Upper lobe of left lung (tissue), 6 donors: ENCODE data around the gene BRF1. TPM values are rescaled to one million over a fixed set of nuclear protein-coding genes. Genes with fewer than 3 reads are reported as not detected.

Source experiments
- ATAC-seq, 2 donors: fragments of 200-7000 bp; cut with Tn5 transposase; one replicate each; pipeline ENCODE4 v1.9.1; 2022; ENCODE audit warnings: mild to moderate bottlenecking in 2 of 2, moderate library complexity in 2 of 2; ENCODE audit not compliant: low FRiP score in 2 of 2
- DNase-seq, 2 donors: peaks; one replicate each; pipeline ENCODE4 v3.0.0-alpha.2; 2019 to 2020
- H3K27ac ChIP-seq, 4 donors: fragments of 200-600 bp; sonication (generic); one replicate each; pipeline ENCODE4 v1.5.1; 2016 to 2019
- H3K27me3 ChIP-seq, 4 donors: fragments of 200-600 bp; sonication (generic); one replicate each; pipeline ENCODE4 v1.5.1; 2017 to 2019
- H3K36me3 ChIP-seq, 4 donors: fragments of 200-600 bp; sonication (generic); one replicate each; pipeline ENCODE4 v1.5.1; 2016 to 2019
- H3K4me1 ChIP-seq, 4 donors: fragments of 200-600 bp; sonication (generic); one replicate each; pipeline ENCODE4 v1.5.1; 2018 to 2019
- H3K4me3 ChIP-seq, 4 donors: fragments of 200-600 bp; sonication (generic); one replicate each; pipeline ENCODE4 v1.5.1; 2017 to 2019; ENCODE audit warnings: mild to moderate bottlenecking in 2 of 4, moderate library complexity in 1 of 4
- H3K9me3 ChIP-seq, 4 donors: fragments of 200-600 bp; sonication (generic); one replicate each; pipeline ENCODE4 v1.5.1; 2018 to 2019
- CTCF ChIP-seq, 6 experiments: fragments of 450-650 bp in 4 of 6; fragments of 200-600 bp in 2 of 6; sonication (generic) in 2 of 6; IDR thresholded peaks; one replicate each; pipeline ENCODE4 v1.5.1; 2016 to 2019; ENCODE audit warnings: antibody characterized with exemption in 6 of 6
- EP300 ChIP-seq, 4 donors: sonication (generic); formaldehyde crosslinking; IDR thresholded peaks; one replicate each; pipeline ENCODE4 v1.5.1; 2017; ENCODE audit warnings: antibody characterized with exemption in 4 of 4, control low read depth in 2 of 4
- POLR2A ChIP-seq, 4 donors: fragments of 450-650 bp; IDR thresholded peaks; one replicate each; pipeline ENCODE4 v1.5.1; 2016 to 2017; ENCODE audit warnings: antibody characterized with exemption in 4 of 4, mild to moderate bottlenecking in 2 of 4
- POLR2AphosphoS5 ChIP-seq, 2 donors: sonication (generic); formaldehyde crosslinking; IDR thresholded peaks; one replicate each; pipeline ENCODE4 v1.5.1; 2017; ENCODE audit warnings: antibody characterized with exemption in 2 of 2
- WGBS, 2 donors: methylation state at CpG; one replicate each; pipeline ENCODE4 v1.1.5; 2017 to 2018; 5-methylcytosine and 5-hydroxymethylcytosine counted together
- total RNA-seq, 6 donors: library from RNA; depleted of rRNA in 4 of 6; stranded (reverse); fragments of >200 nt in 4 of 6; gene quantifications; one replicate each; pipeline versions ENCODE4 v1.1.0 to v1.2.1, GENCODE V29; 2016 to 2021
- donor health status: DM: no; HTN: no; CAD: no; lungs with moderate emphysema.
- donor health status: DM: no; HTN: yes; CAD: no; lungs with severe emphysema.

Gene BRF1
- total RNA-seq, 6 donors from 2014 or later: 38.6 to 195 (median 52.7) TPM

DNA sequence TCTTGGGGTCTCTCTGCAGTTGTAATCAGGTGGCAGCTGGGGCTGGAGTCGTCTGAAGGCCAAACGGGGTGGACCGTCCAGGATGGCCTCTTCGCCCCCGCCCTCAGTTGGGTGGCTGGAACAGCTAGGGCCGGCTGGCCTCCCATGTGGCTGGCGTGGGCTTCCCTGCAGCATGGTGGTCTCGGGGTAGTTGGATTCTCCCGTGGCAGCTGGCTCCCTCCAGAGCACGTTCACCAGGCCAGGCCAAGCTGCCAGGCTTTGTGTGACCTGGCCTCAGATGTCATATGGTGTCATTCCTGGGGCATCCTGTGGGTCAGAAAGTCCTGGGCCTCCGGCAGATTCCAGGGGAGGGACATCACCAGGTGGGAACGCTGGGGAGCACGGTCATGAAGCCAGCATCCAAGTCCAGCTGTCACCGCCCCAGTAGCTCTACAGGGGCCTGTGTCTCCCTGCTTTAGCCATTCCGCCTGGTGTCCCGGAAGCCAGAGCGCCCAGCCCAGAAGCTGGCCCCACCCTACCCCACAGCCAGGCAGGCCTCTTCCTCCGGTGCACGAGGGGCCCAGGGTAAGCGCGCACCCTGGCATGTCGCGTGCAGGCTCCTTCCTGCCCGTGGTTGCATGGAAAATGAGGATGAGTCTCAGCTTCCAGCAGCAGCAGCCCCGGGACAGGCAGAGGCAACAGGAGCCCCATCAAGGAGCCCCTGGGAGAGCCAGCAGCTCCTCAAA lies 118.3 kb downstream of the BRF1 start:
- no peak for TF ChIP-seq EP300 (IDR thresholded peaks at IDR 0.05)
- TF ChIP-seq POLR2A (IDR thresholded peaks at IDR 0.05): no peak
- TF ChIP-seq CTCF (IDR thresholded peaks at IDR 0.05): no peak
- peak in 1 of 2 donors; percentile 10 for TF ChIP-seq POLR2AphosphoS5 (IDR thresholded peaks at IDR 0.05)
- Histone ChIP-seq H3K9me3 (no peaks in the 10 kb centered on the region), H3K36me3 (no peaks in the 10 kb centered on the region), H3K27me3 (no peaks in the 10 kb centered on the region), H3K4me1 (peaks cover 20 to 33% (median 26%) of the 10 kb centered on the region in 4 donors), H3K4me3 (no peak overlapping the region), H3K27ac (peak overlapping the region; percentile 53 to 89 (median 64))
- peak in 1 of 2 donors; percentile 65 for DNase-seq
- 63% methylated on average over 20 of the region's 25 CpGs; no CpG with 5 or more reads in 1 of the 2 donors for WGBS, 2 donors
- peak in 1 of 2 donors; percentile 2 for ATAC-seq

DNA sequence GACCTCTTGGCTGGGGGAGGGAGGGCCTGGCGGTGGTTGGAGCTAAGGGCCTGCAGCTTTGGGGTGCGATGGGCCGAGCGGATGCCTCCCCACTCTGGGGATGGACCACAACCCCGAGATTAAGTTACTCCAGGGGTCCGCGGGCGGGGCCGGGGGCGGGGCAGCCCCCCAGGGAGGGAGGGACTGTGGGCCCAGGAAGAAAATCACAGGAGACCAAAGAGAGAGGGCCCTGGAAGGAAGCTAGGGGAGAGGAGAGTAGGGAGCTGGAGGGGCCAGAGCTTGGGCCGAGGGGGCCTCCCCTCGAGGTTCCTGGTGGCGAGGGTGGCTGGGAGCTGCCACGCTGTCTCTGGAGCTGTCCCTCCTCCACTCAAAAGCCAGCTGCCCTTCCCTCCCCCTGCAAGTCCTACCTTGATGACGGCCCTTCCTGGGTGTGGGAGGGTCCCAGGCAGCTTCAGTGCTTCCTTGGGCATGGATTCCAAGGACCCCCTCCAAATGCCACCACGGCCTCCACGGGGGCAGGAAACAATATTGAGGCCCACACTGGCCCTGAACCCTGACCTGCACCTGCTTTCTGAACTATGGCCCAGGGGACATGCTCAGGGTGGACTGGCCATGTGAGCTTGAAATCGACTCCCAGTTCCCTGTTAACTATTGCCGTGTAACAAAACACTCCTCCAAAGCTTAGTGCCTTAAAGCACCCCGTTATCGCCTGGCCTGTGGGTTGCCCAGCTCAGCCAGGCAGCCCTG lies 119.1 kb downstream of the BRF1 start:
- H3K27ac ChIP-seq: peak overlapping the region; percentile 53 to 89 (median 64)
- 46 to 60% methylated on average over 13 to 19 of the region's 21 CpGs for WGBS, 2 donors
- ATAC-seq: no peak

GRCh38 chr14:105180592-105181548 lies 119.9 kb downstream of the BRF1 start, which contains the start of gene NUDT14:
NUDT14 (minus strand) TSS chr14:105181312; CDS start chr14:105181209, 103 bp downstream.
- Histone ChIP-seq H3K36me3 (no peaks in the 10 kb centered on the region), H3K27ac (peak within 1 kb of the TSS; percentile 53 to 89 (median 72)), H3K9me3 (no peaks in the 10 kb centered on the region), H3K27me3 (no peaks in the 10 kb centered on the region), H3K4me1 (peaks cover 20 to 37% (median 25%) of the 10 kb centered on the region in 4 donors), H3K4me3 (peak within 1 kb of the TSS; percentile 52 to 74 (median 64))
- ATAC-seq (peak; percentile 69 to 80), DNase-seq (peak; percentile 88 to 98)
- 1 to 3% methylated on average over 23 to 59 of the region's 106 CpGs for WGBS, 2 donors
- TF ChIP-seq POLR2AphosphoS5 (IDR thresholded peaks at IDR 0.05) (no peak), CTCF (IDR thresholded peaks at IDR 0.05) (peak in 2 of 6 experiments; percentile 23 to 27), POLR2A (IDR thresholded peaks at IDR 0.05) (peak in 1 of 4 donors; percentile 55), EP300 (IDR thresholded peaks at IDR 0.05) (no peak)

More for the DNA sequence above, 119.1 kb downstream of the BRF1 start:
- DNase-seq: no peak
- Histone ChIP-seq H3K4me1 (peaks cover 20 to 35% (median 25%) of the 10 kb centered on the region in 4 donors), H3K4me3 (peak overlapping the region in 3 of 4 donors; percentile 63 to 74 (median 64)), H3K36me3 (no peaks in the 10 kb centered on the region), H3K27me3 (no peaks in the 10 kb centered on the region), H3K9me3 (no peaks in the 10 kb centered on the region)
- TF ChIP-seq POLR2A (IDR thresholded peaks at IDR 0.05): no peak
- no peak for TF ChIP-seq CTCF (IDR thresholded peaks at IDR 0.05)
- no peak for TF ChIP-seq EP300 (IDR thresholded peaks at IDR 0.05)
- no peak for TF ChIP-seq POLR2AphosphoS5 (IDR thresholded peaks at IDR 0.05)

DNA sequence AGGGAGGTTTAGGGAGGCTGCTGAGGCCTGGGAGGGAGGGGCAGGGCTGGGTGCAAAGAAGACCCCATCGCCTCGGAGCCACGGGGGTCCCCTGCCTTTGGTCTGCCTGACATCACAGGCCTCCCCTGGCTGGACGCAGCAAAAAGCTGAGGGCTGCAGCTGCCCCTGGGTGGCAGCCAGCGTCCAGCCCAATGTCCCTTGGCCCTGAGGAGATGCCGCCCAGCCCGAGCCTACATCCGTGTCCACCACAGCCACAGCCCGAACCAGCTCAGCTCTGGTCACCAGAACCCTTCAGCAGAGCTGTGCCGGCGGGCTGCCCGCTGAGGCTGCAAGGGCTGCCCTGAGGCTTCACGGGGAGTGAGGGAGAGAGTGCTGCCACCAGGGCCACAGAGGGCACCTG lies 121.6 kb downstream of the BRF1 start:
- H3K9me3 ChIP-seq: no peaks in the 10 kb centered on the region
- WGBS, 2 donors: 85 to 90% methylated on average over 3 to 13 of the region's 13 CpGs
- TF ChIP-seq CTCF (IDR thresholded peaks at IDR 0.05) (no peak), POLR2AphosphoS5 (IDR thresholded peaks at IDR 0.05) (no peak), EP300 (IDR thresholded peaks at IDR 0.05) (no peak), POLR2A (IDR thresholded peaks at IDR 0.05) (no peak)
- peaks cover 32 to 51% (median 37%) of the 10 kb centered on the region in 4 donors for H3K4me1 ChIP-seq
- H3K36me3 ChIP-seq: no peaks in the 10 kb centered on the region
- H3K27ac ChIP-seq: no peak overlapping the region
- ATAC-seq: no peak
- DNase-seq: peak in 1 of 2 donors; percentile 79
- H3K27me3 ChIP-seq: no peaks in the 10 kb centered on the region
- no peak overlapping the region for H3K4me3 ChIP-seq
